ENCODE data around the gene GET4.

Gene GET4

GRCh38 chr7:897771-898376, 21.5 kb downstream of the GET4 start:
- 0 out of 2 replicates have a peak, but pooled peaks cover 3% of the 10 kb centered on the region for H3K27me3 ChIP-seq (ENCODE audit: insufficient read depth, low read length)
- no peaks in the 10 kb centered on the region for H3F3A ChIP-seq (ENCODE audit: insufficient read depth, low read length)
- H3K79me2 ChIP-seq (ENCODE audit: insufficient read depth, low read length): no peaks in the 10 kb centered on the region
- no peak overlapping the region for H3K27ac ChIP-seq (ENCODE audit: low read depth, low read length, poor library complexity, severe bottlenecking)
- H3K36me3 ChIP-seq (ENCODE audit: insufficient read depth, low read length): peaks cover 38% of the 10 kb centered on the region
- no peak overlapping the region for H2AFZ ChIP-seq (ENCODE audit: low read length)
- no peak overlapping the region for H3K9ac ChIP-seq (ENCODE audit: low read length)
- no peak overlapping the region for H3K4me3 ChIP-seq (ENCODE audit: low read depth, low read length, poor library complexity, severe bottlenecking)
- no peaks in the 10 kb centered on the region for H3K4me1 ChIP-seq (ENCODE audit: insufficient read depth, low read length, severe bottlenecking)
- no peak overlapping the region for H3K4me2 ChIP-seq (ENCODE audit: low read length)
- TF ChIP-seq, protein P1, sequence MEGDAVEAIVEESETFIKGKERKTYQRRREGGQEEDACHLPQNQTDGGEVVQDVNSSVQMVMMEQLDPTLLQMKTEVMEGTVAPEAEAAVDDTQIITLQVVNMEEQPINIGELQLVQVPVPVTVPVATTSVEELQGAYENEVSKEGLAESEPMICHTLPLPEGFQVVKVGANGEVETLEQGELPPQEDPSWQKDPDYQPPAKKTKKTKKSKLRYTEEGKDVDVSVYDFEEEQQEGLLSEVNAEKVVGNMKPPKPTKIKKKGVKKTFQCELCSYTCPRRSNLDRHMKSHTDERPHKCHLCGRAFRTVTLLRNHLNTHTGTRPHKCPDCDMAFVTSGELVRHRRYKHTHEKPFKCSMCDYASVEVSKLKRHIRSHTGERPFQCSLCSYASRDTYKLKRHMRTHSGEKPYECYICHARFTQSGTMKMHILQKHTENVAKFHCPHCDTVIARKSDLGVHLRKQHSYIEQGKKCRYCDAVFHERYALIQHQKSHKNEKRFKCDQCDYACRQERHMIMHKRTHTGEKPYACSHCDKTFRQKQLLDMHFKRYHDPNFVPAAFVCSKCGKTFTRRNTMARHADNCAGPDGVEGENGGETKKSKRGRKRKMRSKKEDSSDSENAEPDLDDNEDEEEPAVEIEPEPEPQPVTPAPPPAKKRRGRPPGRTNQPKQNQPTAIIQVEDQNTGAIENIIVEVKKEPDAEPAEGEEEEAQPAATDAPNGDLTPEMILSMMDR (IDR thresholded peaks at IDR 0.05; ENCODE audit: low read length): no peak
- no peak for TF ChIP-seq EZH2 (IDR thresholded peaks at IDR 0.05; ENCODE audit: borderline replicate concordance, low read length)
- no peaks in the 10 kb centered on the region for H3K9me3 ChIP-seq (ENCODE audit: low read length)
- H4K20me1 ChIP-seq (ENCODE audit: insufficient read depth, low read length): no peaks in the 10 kb centered on the region
- H3K9me2 ChIP-seq (ENCODE audit: low read depth, low read length): no peaks in the 10 kb centered on the region

GRCh38 chr7:898460-898854, 22.1 kb downstream of the GET4 start:
- Histone ChIP-seq H3K4me1 (ENCODE audit: insufficient read depth, low read length, severe bottlenecking) (no peaks in the 10 kb centered on the region), H4K20me1 (ENCODE audit: insufficient read depth, low read length) (no peaks in the 10 kb centered on the region), H3K27ac (ENCODE audit: low read depth, low read length, poor library complexity, severe bottlenecking) (no peak overlapping the region), H3K9me2 (ENCODE audit: low read depth, low read length) (no peaks in the 10 kb centered on the region), H3K4me3 (ENCODE audit: low read depth, low read length, poor library complexity, severe bottlenecking) (no peak overlapping the region), H3K79me2 (ENCODE audit: insufficient read depth, low read length) (no peaks in the 10 kb centered on the region), H3K4me2 (ENCODE audit: low read length) (no peak overlapping the region), H3K27me3 (ENCODE audit: insufficient read depth, low read length) (0 out of 2 replicates have a peak, but pooled peaks cover 6% of the 10 kb centered on the region), H3K9ac (ENCODE audit: low read length) (no peak overlapping the region), H3F3A (ENCODE audit: insufficient read depth, low read length) (no peaks in the 10 kb centered on the region), H3K36me3 (ENCODE audit: insufficient read depth, low read length) (peaks cover 34% of the 10 kb centered on the region), H2AFZ (ENCODE audit: low read length) (no peak overlapping the region), H3K9me3 (ENCODE audit: low read length) (no peaks in the 10 kb centered on the region)
- TF ChIP-seq EZH2 (IDR thresholded peaks at IDR 0.05; ENCODE audit: borderline replicate concordance, low read length): no peak
- TF ChIP-seq, protein P1 (IDR thresholded peaks at IDR 0.05; ENCODE audit: low read length): no peak

- Histone ChIP-seq H3K36me3 (ENCODE audit: insufficient read depth, low read length) (peaks cover 29% of the 10 kb centered on the region), H3K4me3 (ENCODE audit: low read depth, low read length, poor library complexity, severe bottlenecking) (no peak overlapping the region), H3K27ac (ENCODE audit: low read depth, low read length, poor library complexity, severe bottlenecking) (no peak overlapping the region), H4K20me1 (ENCODE audit: insufficient read depth, low read length) (no peaks in the 10 kb centered on the region), H3K9me2 (ENCODE audit: low read depth, low read length) (no peaks in the 10 kb centered on the region), H3K27me3 (ENCODE audit: insufficient read depth, low read length) (0 out of 2 replicates have a peak, but pooled peaks cover 6% of the 10 kb centered on the region), H3F3A (ENCODE audit: insufficient read depth, low read length) (no peaks in the 10 kb centered on the region), H3K9me3 (ENCODE audit: low read length) (no peaks in the 10 kb centered on the region), H3K79me2 (ENCODE audit: insufficient read depth, low read length) (no peaks in the 10 kb centered on the region), H3K4me2 (ENCODE audit: low read length) (no peak overlapping the region), H3K4me1 (ENCODE audit: insufficient read depth, low read length, severe bottlenecking) (no peaks in the 10 kb centered on the region), H2AFZ (ENCODE audit: low read length) (no peak overlapping the region), H3K9ac (ENCODE audit: low read length) (no peak overlapping the region)
- TF ChIP-seq EZH2 (IDR thresholded peaks at IDR 0.05; ENCODE audit: borderline replicate concordance, low read length): no peak
Observed at GRCh38 chr7:898855-899681, 22.7 kb downstream of the GET4 start.

Data from OCI-LY1 (cell line).